ENCODE data around the gene VWA8.

GRCh38 chr13:41812851-41813250, 148.1 kb downstream of the VWA8 start:
- TF ChIP-seq CTCF (IDR thresholded peaks at IDR 0.05; ENCODE audit: low read length) (no peak), EZH2phosphoT487 (IDR thresholded peaks at IDR 0.05; ENCODE audit: low read length) (no peak)
